GM23338 (cell line): ENCODE results near the gene ADAMTS14. TPM values are rescaled to one million over a fixed set of nuclear protein-coding genes. Genes with fewer than 3 reads are reported as not detected.

Experiments used
- ATAC-seq: fragments of 200-7000 bp; cut with Tn5 transposase; 3 replicates; pipeline ENCODE4 v1.9.1; 2020
- DNase-seq: peaks from one replicate; pipeline ENCODE4 v3.0.0-alpha.2; 2015; ENCODE audit warnings: low spot score
- H2AFZ ChIP-seq: fragments of 200-600 bp; sonication (generic); 2 replicates; pipeline ENCODE4 v1.8.0; 2016; ENCODE audit warnings: antibody characterized with exemption, mild to moderate bottlenecking, moderate library complexity
- H3F3A ChIP-seq: fragments of 200-600 bp; sonication (generic); replicated peaks from 2 replicates; pipeline ENCODE4 v1.8.0; 2017; ENCODE audit warnings: antibody characterized with exemption, mixed run types, low read depth
- H3K27ac ChIP-seq: fragments of 200-600 bp; sonication (generic); 2 replicates; pipeline ENCODE4 v1.6.1; 2016; ENCODE audit warnings: low read depth
- H3K27me3 ChIP-seq: fragments of 200-600 bp; sonication (generic); 2 replicates; pipeline ENCODE4 v1.8.0; 2016; ENCODE audit warnings: mild to moderate bottlenecking, mixed run types, moderate library complexity; ENCODE audit not compliant: insufficient read depth
- H3K36me3 ChIP-seq: fragments of 200-600 bp; sonication (generic); 2 replicates; pipeline ENCODE4 v1.8.0; 2016; ENCODE audit warnings: mild to moderate bottlenecking; ENCODE audit not compliant: insufficient read depth
- H3K4me1 ChIP-seq: fragments of 200-600 bp; sonication (generic); 2 replicates; pipeline ENCODE4 v1.8.0; 2016; ENCODE audit warnings: mild to moderate bottlenecking, moderate library complexity; ENCODE audit not compliant: insufficient read depth
- H3K4me2 ChIP-seq: fragments of 200-600 bp; sonication (generic); 2 replicates; pipeline ENCODE4 v1.7.1; 2017; ENCODE audit warnings: mixed run types
- H3K4me3 ChIP-seq: fragments of 200-600 bp; sonication (generic); 2 replicates; pipeline ENCODE4 v1.6.1; 2016; ENCODE audit warnings: mixed run types
- H3K79me2 ChIP-seq: fragments of 200-600 bp; sonication (generic); replicated peaks from 2 replicates; pipeline ENCODE4 v1.8.0; 2017; ENCODE audit warnings: mild to moderate bottlenecking; ENCODE audit not compliant: insufficient read depth
- H3K9me2 ChIP-seq: fragments of 200-600 bp; sonication (generic); 2 replicates; pipeline ENCODE4 v1.8.0; 2017; ENCODE audit not compliant: insufficient read depth
- H4K20me1 ChIP-seq: fragments of 200-600 bp; sonication (generic); replicated peaks from 2 replicates; pipeline ENCODE4 v1.8.0; 2017; ENCODE audit warnings: mild to moderate bottlenecking; ENCODE audit not compliant: insufficient read depth
- H3K27ac Mint-ChIP-seq: 2 replicates; pipeline ENCODE4 v1.8.0; 2020; ENCODE audit warnings: inconsistent platforms, mild to moderate bottlenecking, moderate library complexity, mixed read lengths
- H3K27me3 Mint-ChIP-seq: 3 replicates; pipeline ENCODE4 v1.8.0; 2022; ENCODE audit warnings: low read depth, mild to moderate bottlenecking, moderate library complexity, mixed read lengths, inconsistent platforms; ENCODE audit not compliant: insufficient read depth, poor library complexity
- H3K36me3 Mint-ChIP-seq: 3 replicates; pipeline ENCODE4 v1.8.0; 2021; ENCODE audit warnings: low read depth, mild to moderate bottlenecking, inconsistent platforms, moderate library complexity, mixed read lengths
- H3K4me1 Mint-ChIP-seq: 3 replicates; pipeline ENCODE4 v1.8.0; 2020; ENCODE audit warnings: mild to moderate bottlenecking, inconsistent platforms, mixed read lengths
- H3K4me3 Mint-ChIP-seq: 3 replicates; pipeline ENCODE4 v1.8.0; 2021; ENCODE audit warnings: moderate library complexity, mild to moderate bottlenecking, inconsistent platforms, mixed read lengths
- H3K9me3 Mint-ChIP-seq: 3 replicates; pipeline ENCODE4 v1.8.0; 2020; ENCODE audit warnings: moderate library complexity, mild to moderate bottlenecking, inconsistent platforms, mixed read lengths
- CREB1 ChIP-seq: fragments of 250-450 bp; sonication (Bioruptor Pico); IDR thresholded peaks from 2 replicates; pipeline ENCODE4 v1.5.0; 2020; ENCODE audit warnings: low read depth, mild to moderate bottlenecking, moderate library complexity
- CTCF ChIP-seq, 2 experiments: fragments of 200-600 bp in 1 of 2; sonication (generic) in 1 of 2; conservative IDR thresholded peaks; 2 replicates each; pipeline versions ENCODE4 v1.5.1 to v1.6.1; 2016 to 2017; ENCODE audit warnings: antibody characterized with exemption in 2 of 2, low read depth in 2 of 2, mild to moderate bottlenecking in 2 of 2, moderate library complexity in 1 of 2
- EZH2 ChIP-seq: fragments of 200-600 bp; sonication (generic); IDR thresholded peaks from one replicate; pipeline ENCODE4 v1.8.0; 2017; ENCODE audit warnings: antibody characterized with exemption, mild to moderate bottlenecking, low read depth; ENCODE audit not compliant: unreplicated experiment
- EZH2phosphoT487 ChIP-seq: fragments of 200-600 bp; sonication (generic); IDR thresholded peaks from one replicate; pipeline ENCODE4 v1.8.1; 2018; ENCODE audit warnings: antibody characterized with exemption; ENCODE audit not compliant: unreplicated experiment
- JUNB ChIP-seq: IDR thresholded peaks from one replicate; pipeline ENCODE4 v1.6.1; 2016; ENCODE audit warnings: antibody characterized with exemption; ENCODE audit not compliant: unreplicated experiment
- NANOG ChIP-seq: IDR thresholded peaks from 2 replicates; pipeline ENCODE4 v1.6.1; 2016; ENCODE audit warnings: antibody characterized with exemption, borderline replicate concordance
- POLR2AphosphoS5 ChIP-seq: IDR thresholded peaks from 2 replicates; pipeline ENCODE4 v1.6.1; 2016; ENCODE audit warnings: antibody characterized with exemption, low read depth
- STAT1 ChIP-seq: IDR thresholded peaks from one replicate; pipeline ENCODE4 v1.6.1; 2016; ENCODE audit warnings: antibody characterized with exemption; ENCODE audit not compliant: unreplicated experiment
- ZNF114 ChIP-seq: fragments of 250-450 bp; sonication (Bioruptor Pico); IDR thresholded peaks from 2 replicates; pipeline ENCODE4 v1.5.0; 2020; ENCODE audit warnings: mild to moderate bottlenecking, moderate library complexity
- ZNF331 ChIP-seq: fragments of 250-450 bp; sonication (Bioruptor Pico); IDR thresholded peaks from 2 replicates; pipeline ENCODE4 v1.5.0; 2020; ENCODE audit warnings: low read depth, mild to moderate bottlenecking, moderate library complexity
- ZNF462 ChIP-seq: fragments of 250-450 bp; sonication (Bioruptor Pico); IDR thresholded peaks from 2 replicates; pipeline ENCODE4 v1.5.0; 2020; ENCODE audit warnings: mild to moderate bottlenecking, moderate library complexity
- polyA plus RNA-seq: library from polyadenylated mRNA; unstranded; fragments of >200 nt; fragmentation: Nextera tagmentation; extraction: Ambion mirVana; gene quantifications from 2 replicates; pipeline ENCODE4 v1.2.1, GENCODE V29; 2016
- total RNA-seq: library from RNA; depleted of rRNA; stranded (reverse); fragments of >200 nt; shearing (Covaris generic); gene quantifications from 2 replicates; pipeline ENCODE4 v1.2.3, GENCODE V29; 2014
- TF ChIP-seq, protein P1 (sequence below): IDR thresholded peaks from one replicate; pipeline ENCODE4 v1.6.1; 2018; ENCODE audit warnings: antibody characterized with exemption; ENCODE audit not compliant: unreplicated experiment
- TF ChIP-seq, protein P2 (sequence below): IDR thresholded peaks from 2 replicates; pipeline ENCODE4 v1.6.1; 2016; ENCODE audit warnings: antibody characterized with exemption

The ADAMTS14 gene
- total and polyA plus RNA-seq, 2 experiments from 2014 or later, result 1.9 to 2.1 TPM

DNA sequence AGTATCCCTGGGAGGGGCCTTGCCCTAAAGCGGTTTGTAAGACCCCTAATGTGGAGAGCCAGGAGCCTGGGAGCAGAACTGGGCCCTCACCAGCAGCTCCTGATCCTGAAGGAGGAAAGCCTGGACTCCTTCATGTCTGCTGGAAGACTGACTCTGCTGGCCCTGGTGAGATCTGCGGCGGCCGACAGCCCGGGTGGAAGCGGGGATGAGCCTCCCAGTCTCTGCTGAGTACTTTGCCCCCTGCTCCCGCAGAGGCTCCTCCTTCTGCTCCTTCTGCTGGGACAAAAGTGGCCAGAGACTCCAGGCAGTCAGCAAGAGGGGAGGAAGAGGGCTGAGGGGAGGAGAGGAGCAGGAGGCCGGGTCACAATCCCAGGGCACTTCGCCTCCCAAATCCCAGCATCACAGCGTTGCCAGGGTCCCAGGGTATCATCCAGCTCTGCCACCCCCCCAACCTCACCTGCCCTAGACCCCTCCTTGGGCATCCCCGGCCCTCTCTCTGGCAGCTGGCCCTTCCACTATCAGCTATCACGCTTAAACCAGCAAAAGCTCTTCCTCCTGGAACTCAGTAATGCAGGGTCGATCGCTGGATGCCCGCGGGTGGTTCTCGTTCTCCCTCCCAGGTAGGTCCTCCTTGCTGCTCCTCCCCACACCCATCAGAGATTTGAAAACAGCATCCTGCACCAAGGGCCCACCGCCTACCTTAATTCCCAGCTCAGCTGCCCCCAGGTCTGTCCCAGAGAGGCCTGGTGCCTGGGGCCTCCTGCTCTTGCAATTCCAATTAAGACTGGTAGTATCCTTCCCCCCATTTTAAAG is 105.0 kb downstream of the ADAMTS14 start:
- peaks cover 4% of the 10 kb centered on the region; the same call in 1 of the 2 replicates for H3K9me2 ChIP-seq
- H3K27me3 ChIP-seq, result no peaks in the 10 kb centered on the region
- no peak overlapping the region for H3K4me2 ChIP-seq
- peaks cover 5% of the 10 kb centered on the region; the same call in 2 of the 3 replicates for H3K4me1 Mint-ChIP-seq
- no peaks in the 10 kb centered on the region for H4K20me1 ChIP-seq
- no peak overlapping the region for H3K27ac Mint-ChIP-seq
- H3K9me3 Mint-ChIP-seq, result no peaks in the 10 kb centered on the region
- ATAC-seq, result no peak
- no peaks in the 10 kb centered on the region for H3K36me3 ChIP-seq
- no peaks in the 10 kb centered on the region; the same call in 2 of the 3 replicates for H3K36me3 Mint-ChIP-seq
- H2AFZ ChIP-seq, result no peak overlapping the region
- H3K27ac ChIP-seq, result no peak overlapping the region
- H3F3A ChIP-seq, result no peaks in the 10 kb centered on the region
- H3K4me1 ChIP-seq, result no peaks in the 10 kb centered on the region
- DNase-seq, result no peak
- no peak for TF ChIP-seq POLR2AphosphoS5
- no peak for TF ChIP-seq STAT1
- TF ChIP-seq ZNF462, result no peak
- TF ChIP-seq EZH2, result no peak
- TF ChIP-seq CTCF (conservative IDR thresholded peaks at IDR 0.05; ENCODE audit: low read depth in 2 of 2), result no peak
- TF ChIP-seq NANOG, result no peak
- no peak for TF ChIP-seq CREB1
- TF ChIP-seq, protein P1, sequence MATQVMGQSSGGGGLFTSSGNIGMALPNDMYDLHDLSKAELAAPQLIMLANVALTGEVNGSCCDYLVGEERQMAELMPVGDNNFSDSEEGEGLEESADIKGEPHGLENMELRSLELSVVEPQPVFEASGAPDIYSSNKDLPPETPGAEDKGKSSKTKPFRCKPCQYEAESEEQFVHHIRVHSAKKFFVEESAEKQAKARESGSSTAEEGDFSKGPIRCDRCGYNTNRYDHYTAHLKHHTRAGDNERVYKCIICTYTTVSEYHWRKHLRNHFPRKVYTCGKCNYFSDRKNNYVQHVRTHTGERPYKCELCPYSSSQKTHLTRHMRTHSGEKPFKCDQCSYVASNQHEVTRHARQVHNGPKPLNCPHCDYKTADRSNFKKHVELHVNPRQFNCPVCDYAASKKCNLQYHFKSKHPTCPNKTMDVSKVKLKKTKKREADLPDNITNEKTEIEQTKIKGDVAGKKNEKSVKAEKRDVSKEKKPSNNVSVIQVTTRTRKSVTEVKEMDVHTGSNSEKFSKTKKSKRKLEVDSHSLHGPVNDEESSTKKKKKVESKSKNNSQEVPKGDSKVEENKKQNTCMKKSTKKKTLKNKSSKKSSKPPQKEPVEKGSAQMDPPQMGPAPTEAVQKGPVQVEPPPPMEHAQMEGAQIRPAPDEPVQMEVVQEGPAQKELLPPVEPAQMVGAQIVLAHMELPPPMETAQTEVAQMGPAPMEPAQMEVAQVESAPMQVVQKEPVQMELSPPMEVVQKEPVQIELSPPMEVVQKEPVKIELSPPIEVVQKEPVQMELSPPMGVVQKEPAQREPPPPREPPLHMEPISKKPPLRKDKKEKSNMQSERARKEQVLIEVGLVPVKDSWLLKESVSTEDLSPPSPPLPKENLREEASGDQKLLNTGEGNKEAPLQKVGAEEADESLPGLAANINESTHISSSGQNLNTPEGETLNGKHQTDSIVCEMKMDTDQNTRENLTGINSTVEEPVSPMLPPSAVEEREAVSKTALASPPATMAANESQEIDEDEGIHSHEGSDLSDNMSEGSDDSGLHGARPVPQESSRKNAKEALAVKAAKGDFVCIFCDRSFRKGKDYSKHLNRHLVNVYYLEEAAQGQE, result no peak
- no peak for TF ChIP-seq EZH2phosphoT487
- no peak for TF ChIP-seq ZNF114 (CRISPR knock-in tag)
- TF ChIP-seq JUNB, result no peak
- no peak for TF ChIP-seq ZNF331 (CRISPR knock-in tag)
- TF ChIP-seq, protein P2, sequence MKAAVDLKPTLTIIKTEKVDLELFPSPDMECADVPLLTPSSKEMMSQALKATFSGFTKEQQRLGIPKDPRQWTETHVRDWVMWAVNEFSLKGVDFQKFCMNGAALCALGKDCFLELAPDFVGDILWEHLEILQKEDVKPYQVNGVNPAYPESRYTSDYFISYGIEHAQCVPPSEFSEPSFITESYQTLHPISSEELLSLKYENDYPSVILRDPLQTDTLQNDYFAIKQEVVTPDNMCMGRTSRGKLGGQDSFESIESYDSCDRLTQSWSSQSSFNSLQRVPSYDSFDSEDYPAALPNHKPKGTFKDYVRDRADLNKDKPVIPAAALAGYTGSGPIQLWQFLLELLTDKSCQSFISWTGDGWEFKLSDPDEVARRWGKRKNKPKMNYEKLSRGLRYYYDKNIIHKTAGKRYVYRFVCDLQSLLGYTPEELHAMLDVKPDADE, result no peak
- H3K4me3 ChIP-seq, result no peak overlapping the region
- H3K79me2 ChIP-seq, result no peaks in the 10 kb centered on the region
- no peak overlapping the region for H3K4me3 Mint-ChIP-seq
- H3K27me3 Mint-ChIP-seq, result peaks cover 12% of the 10 kb centered on the region
